ENCODE results near the gene HACL1.

The HACL1 gene

GRCh38 chr3:15601399-15602145 lies at the start of gene HACL1, which contains the start of gene BTD:
Gene HACL1 (minus strand): TSS chr3:15601569. CDS start chr3:15601463, 106 bp downstream.
Gene BTD (plus strand): TSS chr3:15601745. CDS start chr3:15635440, 33,695 bp downstream.
- peak; percentile 98 to 99 for DNase-seq (ENCODE audit: low read depth in 2 of 2)

GRCh38 chr3:15649858-15650257 lies 48.5 kb upstream of the HACL1 start:
- no peak for DNase-seq (ENCODE audit: low read depth in 2 of 2)

GRCh38 chr3:15649341-15649740 lies 48.0 kb upstream of the HACL1 start:
- DNase-seq (ENCODE audit: low read depth in 2 of 2): no peak

- peak in 1 of 2 donors; percentile 25 for DNase-seq (ENCODE audit: low read depth in 2 of 2)
Observed at GRCh38 chr3:15647611-15648167, 46.3 kb upstream of the HACL1 start.

- no peak for DNase-seq (ENCODE audit: low read depth in 2 of 2)
Observed at GRCh38 chr3:15646851-15647511, 45.6 kb upstream of the HACL1 start.

- DNase-seq (ENCODE audit: low read depth in 2 of 2): no peak
Observed at GRCh38 chr3:15645740-15646501, 44.6 kb upstream of the HACL1 start.

GRCh38 chr3:15645246-15645645 lies 43.9 kb upstream of the HACL1 start:
- DNase-seq (ENCODE audit: low read depth in 2 of 2): no peak

GRCh38 chr3:15638891-15639262 lies 37.5 kb upstream of the HACL1 start:
- DNase-seq (ENCODE audit: low read depth in 2 of 2): no peak

GRCh38 chr3:15638193-15638890 lies 37.0 kb upstream of the HACL1 start:
- DNase-seq (ENCODE audit: low read depth in 2 of 2): no peak

- no peak for DNase-seq (ENCODE audit: low read depth in 2 of 2)
Observed at GRCh38 chr3:15637131-15637951, 36.0 kb upstream of the HACL1 start.

- DNase-seq (ENCODE audit: low read depth in 2 of 2): no peak
Observed at GRCh38 chr3:15636028-15636709, 34.8 kb upstream of the HACL1 start.

GRCh38 chr3:15635121-15635661 lies 33.8 kb upstream of the HACL1 start:
- no peak for DNase-seq (ENCODE audit: low read depth in 2 of 2)

- DNase-seq (ENCODE audit: low read depth in 2 of 2): no peak
Observed at GRCh38 chr3:15634671-15635070, 33.3 kb upstream of the HACL1 start.

GRCh38 chr3:15633766-15634598 lies 32.6 kb upstream of the HACL1 start:
- DNase-seq (ENCODE audit: low read depth in 2 of 2): no peak

- no peak for DNase-seq (ENCODE audit: low read depth in 2 of 2)
Observed at GRCh38 chr3:15633159-15633558, 31.8 kb upstream of the HACL1 start.

- DNase-seq (ENCODE audit: low read depth in 2 of 2): no peak
Observed at GRCh38 chr3:15632212-15632580, 30.8 kb upstream of the HACL1 start.

GRCh38 chr3:15631426-15632211 lies 30.2 kb upstream of the HACL1 start:
- DNase-seq (ENCODE audit: low read depth in 2 of 2): no peak

All from stimulated activated CD4-positive, alpha-beta T cell treated with anti-CD3 and anti-CD28 coated beads, Interleukin-1b, Interleukin-23, amount 100 ng/mL, for 4 hours (primary cell).